MCF 10A (cell line): ENCODE measurements around the gene GRID1. TPM values are rescaled to one million over a fixed set of nuclear protein-coding genes. Genes with fewer than 3 reads are reported as not detected.

Source experiments
- BruUV-seq: library from RNA; stranded (reverse); fragments of 400-500 nt; replicated peaks from 2 replicates; lab custom pipeline; 2021; lab: Mats Ljungman, UMichigan
- CTCF ChIA-PET: fragments of 300-600 bp; sonication (Branson Sonifier 250); formaldehyde crosslinking; extraction: SDS; loops from one replicate; lab custom pipeline; 2021; ENCODE audit warnings: antibody characterized with exemption, inconsistent platforms; lab: Yijun Ruan, JAX
- POLR2A ChIA-PET: fragments of 300-600, 350-650 bp; sonication (Branson Sonifier 250); formaldehyde crosslinking; extraction: SDS; loops from one replicate; lab custom pipeline; 2020; ENCODE audit warnings: antibody characterized with exemption, inconsistent platforms; lab: Yijun Ruan, JAX
- DNase-seq: peaks from one replicate; pipeline ENCODE4 v3.0.0-alpha.2; 2018; ENCODE audit not compliant: unreplicated experiment
- H3K27ac Mint-ChIP-seq: one replicate; pipeline ENCODE4 v1.8.0; 2022; ENCODE audit warnings: mild to moderate bottlenecking, low read depth, mixed read lengths; ENCODE audit not compliant: unreplicated experiment
- H3K27me3 Mint-ChIP-seq: one replicate; pipeline ENCODE4 v1.8.0; 2022; ENCODE audit warnings: mixed read lengths; ENCODE audit not compliant: insufficient read depth, unreplicated experiment
- H3K36me3 Mint-ChIP-seq: one replicate; pipeline ENCODE4 v1.8.0; 2022; ENCODE audit warnings: mild to moderate bottlenecking, moderate library complexity, mixed read lengths; ENCODE audit not compliant: insufficient read depth, unreplicated experiment
- H3K4me1 Mint-ChIP-seq: one replicate; pipeline ENCODE4 v1.8.0; 2022; ENCODE audit warnings: mixed read lengths; ENCODE audit not compliant: insufficient read depth, unreplicated experiment
- H3K4me3 Mint-ChIP-seq: one replicate; pipeline ENCODE4 v1.8.0; 2022; ENCODE audit warnings: mild to moderate bottlenecking, moderate library complexity, mixed read lengths; ENCODE audit not compliant: unreplicated experiment
- H3K9me3 Mint-ChIP-seq: one replicate; pipeline ENCODE4 v1.8.0; 2022; ENCODE audit warnings: mixed read lengths; ENCODE audit not compliant: unreplicated experiment
- intact Hi-C: fragments of 100-400 bp; cut with micrococcal nuclease; formaldehyde crosslinking; loops from 2 replicates; pipeline ENCODE4 v1.14.1; 2022
- total RNA-seq: library from RNA; stranded (reverse); gene quantifications from 2 replicates; pipeline ENCODE4 v1.2.3, GENCODE V29; 2022
- TF ChIP-seq, protein P1 (sequence below): fragments of 200-600 bp; IDR thresholded peaks from one replicate; pipeline ENCODE4 v1.8.0; 2022; ENCODE audit warnings: antibody characterized with exemption, mild to moderate bottlenecking; ENCODE audit not compliant: unreplicated experiment

GRID1 gene
- total RNA-seq, 1 experiment from 2014 or later: not detected

DNA sequence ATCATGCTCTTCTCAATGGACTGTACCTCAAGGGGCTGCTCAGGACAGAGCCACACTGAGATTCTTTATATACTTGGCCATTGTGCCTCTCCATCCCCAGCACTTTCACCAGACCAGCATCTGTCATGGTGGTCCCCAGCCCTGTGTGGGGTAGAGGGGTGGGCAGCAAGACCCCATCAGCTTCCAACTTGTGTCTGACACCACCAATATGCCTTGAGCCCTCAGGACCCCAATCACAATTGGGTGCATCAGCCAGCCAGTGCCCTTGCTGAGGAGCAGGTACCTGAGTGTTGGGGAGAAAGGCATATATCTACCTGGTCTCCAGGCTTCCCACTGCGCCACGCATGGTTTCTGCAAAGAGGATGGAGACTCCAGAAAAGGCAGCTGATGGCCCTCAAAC, 56.3 kb downstream of the GRID1 start:
- peaks cover 12% of the 10 kb centered on the region for H3K27me3 Mint-ChIP-seq
- POLR2A ChIA-PET: no interaction called here
- CTCF ChIA-PET: interaction anchor here (0.5 kb wide), 1 partner anchor 191 kb away, joined by 3 read pairs; no protein-coding TSS in a partner anchor
- no TSS peak for BruUV-seq
- H3K4me1 Mint-ChIP-seq: peaks cover 5% of the 10 kb centered on the region
- H3K4me3 Mint-ChIP-seq: no peak overlapping the region
- no peak overlapping the region for H3K27ac Mint-ChIP-seq
- intact Hi-C loops: no loop called here
- no peaks in the 10 kb centered on the region for H3K36me3 Mint-ChIP-seq
- TF ChIP-seq, protein P1, sequence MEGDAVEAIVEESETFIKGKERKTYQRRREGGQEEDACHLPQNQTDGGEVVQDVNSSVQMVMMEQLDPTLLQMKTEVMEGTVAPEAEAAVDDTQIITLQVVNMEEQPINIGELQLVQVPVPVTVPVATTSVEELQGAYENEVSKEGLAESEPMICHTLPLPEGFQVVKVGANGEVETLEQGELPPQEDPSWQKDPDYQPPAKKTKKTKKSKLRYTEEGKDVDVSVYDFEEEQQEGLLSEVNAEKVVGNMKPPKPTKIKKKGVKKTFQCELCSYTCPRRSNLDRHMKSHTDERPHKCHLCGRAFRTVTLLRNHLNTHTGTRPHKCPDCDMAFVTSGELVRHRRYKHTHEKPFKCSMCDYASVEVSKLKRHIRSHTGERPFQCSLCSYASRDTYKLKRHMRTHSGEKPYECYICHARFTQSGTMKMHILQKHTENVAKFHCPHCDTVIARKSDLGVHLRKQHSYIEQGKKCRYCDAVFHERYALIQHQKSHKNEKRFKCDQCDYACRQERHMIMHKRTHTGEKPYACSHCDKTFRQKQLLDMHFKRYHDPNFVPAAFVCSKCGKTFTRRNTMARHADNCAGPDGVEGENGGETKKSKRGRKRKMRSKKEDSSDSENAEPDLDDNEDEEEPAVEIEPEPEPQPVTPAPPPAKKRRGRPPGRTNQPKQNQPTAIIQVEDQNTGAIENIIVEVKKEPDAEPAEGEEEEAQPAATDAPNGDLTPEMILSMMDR: no peak
- no peak for DNase-seq
- no peaks in the 10 kb centered on the region for H3K9me3 Mint-ChIP-seq

DNA sequence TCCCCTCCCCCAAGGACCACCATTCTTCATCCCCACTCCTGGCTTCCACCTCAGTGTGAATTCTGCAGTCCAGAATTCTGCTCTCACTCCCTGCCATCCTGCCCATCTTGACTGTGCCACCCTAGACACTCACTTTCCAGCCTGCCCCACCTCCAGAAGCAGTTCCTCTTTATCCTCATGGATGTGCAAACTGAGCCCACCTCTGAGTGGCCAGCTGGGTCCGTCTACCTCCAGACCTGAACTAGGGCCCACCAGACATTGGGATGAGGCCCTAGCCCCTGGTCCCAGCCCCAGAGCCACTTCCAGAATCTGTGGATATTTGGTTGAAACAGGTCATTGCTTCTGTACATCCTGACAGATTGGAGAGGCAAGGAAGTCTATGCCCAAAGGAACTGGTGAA, 58.5 kb downstream of the GRID1 start:
- POLR2A ChIA-PET: no interaction called here
- Mint-ChIP-seq H3K4me1 (no peaks in the 10 kb centered on the region), H3K27ac (no peak overlapping the region), H3K27me3 (no peaks in the 10 kb centered on the region), H3K4me3 (no peak overlapping the region), H3K9me3 (no peaks in the 10 kb centered on the region), H3K36me3 (no peaks in the 10 kb centered on the region)
- DNase-seq: no peak
- CTCF ChIA-PET: interaction anchor here (0.7 kb wide), 1 partner anchor 112 kb away, joined by 3 read pairs; no protein-coding TSS in a partner anchor
- intact Hi-C loops: no loop called here
- TF ChIP-seq, protein P1: no peak
- BruUV-seq: no TSS peak

DNA sequence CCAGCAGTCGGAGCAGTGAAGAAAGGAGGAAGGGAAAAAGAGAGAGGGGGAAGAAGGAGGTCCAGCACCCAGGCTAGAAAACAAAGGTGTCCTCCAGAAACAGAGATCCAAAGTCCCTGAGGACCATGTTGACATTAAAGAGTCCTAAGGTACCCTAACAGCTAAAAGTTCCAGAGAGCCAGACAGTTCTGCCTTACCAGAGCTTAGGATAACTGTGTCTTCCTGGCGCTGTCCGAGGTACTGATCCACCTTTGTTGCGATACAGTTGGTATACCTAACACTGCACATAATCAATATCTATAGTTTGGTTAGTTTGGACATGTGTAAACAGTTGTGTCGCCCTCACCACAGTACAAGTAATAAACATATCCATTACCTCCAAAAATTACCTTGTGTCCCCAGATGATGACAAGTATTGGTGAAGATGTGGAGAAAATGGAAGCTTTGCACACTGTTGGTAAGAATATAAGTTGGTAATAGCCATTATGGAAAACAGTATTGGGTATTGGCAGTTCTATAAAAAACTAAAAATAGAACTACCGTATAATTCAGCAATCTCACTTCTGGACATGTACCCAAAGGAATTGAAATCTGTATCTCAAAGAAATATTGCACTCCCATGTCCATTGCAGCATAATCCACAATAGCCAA, 59.8 kb downstream of the GRID1 start:
- ChIA-PET POLR2A (interaction anchor here (1.0 kb wide), 1 partner anchor 713 kb away, joined by 3 read pairs; no protein-coding TSS in a partner anchor), CTCF (interaction anchor here (0.6 kb wide), 1 partner anchor 108 kb away, joined by 3 read pairs; no protein-coding TSS in a partner anchor)
- Mint-ChIP-seq H3K9me3 (no peaks in the 10 kb centered on the region), H3K27me3 (no peaks in the 10 kb centered on the region), H3K4me3 (no peak overlapping the region), H3K27ac (no peak overlapping the region), H3K4me1 (no peaks in the 10 kb centered on the region), H3K36me3 (no peaks in the 10 kb centered on the region)
- peak; percentile 54 for DNase-seq
- no TSS peak for BruUV-seq
- intact Hi-C loops: no loop called here
- TF ChIP-seq, protein P1: no peak

- DNase-seq: no peak
- POLR2A ChIA-PET: no interaction called here
- BruUV-seq: no TSS peak
- no peaks in the 10 kb centered on the region for H3K36me3 Mint-ChIP-seq
- no peak overlapping the region for H3K4me3 Mint-ChIP-seq
- no peaks in the 10 kb centered on the region for H3K27me3 Mint-ChIP-seq
- CTCF ChIA-PET: interaction anchor here (0.6 kb wide), 1 partner anchor 472 kb away, joined by 3 read pairs; no protein-coding TSS in a partner anchor
- intact Hi-C loops: no loop called here
- TF ChIP-seq, protein P1: no peak
- H3K27ac Mint-ChIP-seq: no peak overlapping the region
- no peaks in the 10 kb centered on the region for H3K4me1 Mint-ChIP-seq
- no peaks in the 10 kb centered on the region for H3K9me3 Mint-ChIP-seq
These were observed 61.1 kb downstream of the GRID1 start for GRCh38 chr10:86305521-86305920.
